K562 (cell line): ENCODE data around the gene DLGAP5. TPM values are rescaled to one million over a fixed set of nuclear protein-coding genes. Genes with fewer than 3 reads are reported as not detected.

Experiments
- ATAC-seq: fragments of 200-7000 bp; cut with Tn5 transposase; 3 replicates; pipeline ENCODE4 v1.9.1; 2020; ENCODE audit warnings: moderate library complexity
- BruUV-seq: library from RNA; stranded (reverse); fragments of 400-500 nt; replicated peaks from 2 replicates; lab custom pipeline; 2021; lab: Mats Ljungman, UMichigan
- CTCF ChIA-PET: fragments of 300-600 bp; formaldehyde crosslinking; extraction: SDS; loops from one replicate; lab custom pipeline; 2021; ENCODE audit warnings: low intra/inter-chr PET ratio; lab: Yijun Ruan, JAX
- POLR2A ChIA-PET: fragments of 300-600, 350-650 bp; sonication (Branson Sonifier 250); formaldehyde crosslinking; extraction: SDS; loops from one replicate; lab custom pipeline; 2021; ENCODE audit warnings: antibody characterized with exemption, inconsistent platforms; lab: Yijun Ruan, JAX
- DNase-seq, 4 experiments: peaks; one replicate each; pipeline versions ENCODE4 v3.0.0 to v3.0.0-alpha.2; 2011 to 2018; ENCODE audit warnings: low spot score in 3 of 4, mixed read lengths in 3 of 4; ENCODE audit errors: extremely low read depth in 1 of 4
- FAIRE-seq: peaks from 2 replicates; lab custom pipeline; 2011; peaks lifted over from hg19 to GRCh38; lab: Jason Lieb, UNC
- H2AFZ ChIP-seq: 2 replicates; pipeline ENCODE4 v1.6.0; 2011; ENCODE audit warnings: low read depth, low read length, control low read depth, inconsistent platforms
- H3K27ac ChIP-seq: fragments of 200-600 bp; 3 replicates; pipeline ENCODE4 v1.8.0; 2011; ENCODE audit warnings: low read depth, mild to moderate bottlenecking, control low read depth, inconsistent platforms, low read length, moderate library complexity, mixed read lengths; ENCODE audit errors: extremely low read depth
- H3K27me3 ChIP-seq, 2 experiments: fragments of 300-600 bp in 1 of 2; 2 replicates in 1 of 2; 3 replicates in 1 of 2; pipeline versions ENCODE4 v1.6.0 to v1.8.0; 2011; ENCODE audit warnings: inconsistent platforms in 2 of 2, low read length in 2 of 2, mild to moderate bottlenecking in 1 of 2, mixed read lengths in 1 of 2, moderate library complexity in 1 of 2; ENCODE audit not compliant: control insufficient read depth in 2 of 2, insufficient read depth in 2 of 2
- H3K36me3 ChIP-seq: fragments of 300-600 bp; 3 replicates; pipeline ENCODE4 v1.8.0; 2011; ENCODE audit warnings: mild to moderate bottlenecking, low read length, inconsistent platforms; ENCODE audit not compliant: control insufficient read depth, insufficient read depth
- H3K4me1 ChIP-seq, 2 experiments: fragments of 200-600 bp in 1 of 2; replicated peaks in 1 of 2; 2 replicates in 1 of 2; 3 replicates in 1 of 2; pipeline versions ENCODE4 v1.5.1 to v1.8.0; 2011; ENCODE audit warnings: inconsistent platforms in 2 of 2, low read length in 2 of 2, mild to moderate bottlenecking in 1 of 2, mixed read lengths in 1 of 2, moderate library complexity in 1 of 2; ENCODE audit not compliant: control insufficient read depth in 2 of 2, insufficient read depth in 2 of 2
- H3K4me2 ChIP-seq: 2 replicates; pipeline ENCODE4 v1.6.1; 2011; ENCODE audit warnings: low read length, control low read depth, inconsistent platforms, mixed read lengths; ENCODE audit not compliant: insufficient read depth
- H3K4me3 ChIP-seq: fragments of 200-600 bp; sonication (generic), shearing (Covaris generic); 2 replicates; pipeline ENCODE4 v1.5.1; 2016; ENCODE audit warnings: control low read depth, inconsistent platforms
- H3K79me2 ChIP-seq: fragments of 200-600 bp; 3 replicates; pipeline ENCODE4 v1.8.0; 2011; ENCODE audit warnings: low read length, inconsistent platforms; ENCODE audit not compliant: control insufficient read depth, insufficient read depth
- H3K9ac ChIP-seq, 2 experiments: 2 replicates each; pipeline versions ENCODE4 v1.6.0 to v1.6.1; 2011; ENCODE audit warnings: low read depth in 2 of 2, low read length in 2 of 2, control low read depth in 1 of 2, inconsistent platforms in 1 of 2, mild to moderate bottlenecking in 1 of 2, mixed read lengths in 1 of 2; ENCODE audit not compliant: insufficient read depth in 1 of 2
- H3K9me1 ChIP-seq: one replicate; pipeline ENCODE4 v1.6.0; 2011; ENCODE audit warnings: inconsistent platforms, mild to moderate bottlenecking, low read length, moderate library complexity; ENCODE audit not compliant: control insufficient read depth, insufficient read depth
- H3K9me3 ChIP-seq: replicated peaks from 2 replicates; pipeline ENCODE4 v1.5.1; 2011; ENCODE audit warnings: low read depth, low read length, inconsistent platforms; ENCODE audit not compliant: control insufficient read depth, insufficient read depth
- H4K20me1 ChIP-seq: replicated peaks from 2 replicates; pipeline ENCODE4 v1.6.1; 2011; ENCODE audit warnings: low read length, inconsistent platforms, mixed read lengths; ENCODE audit not compliant: control insufficient read depth, insufficient read depth
- BACH1 ChIP-seq: fragments of 200-800 bp; sonication (Bioruptor generic); IDR thresholded peaks from 2 replicates; pipeline ENCODE4 v1.6.1; 2016; ENCODE audit warnings: missing genetic modification characterization, missing compliant biosample characterization
- DDX20 ChIP-seq: fragments of 450-650 bp; IDR thresholded peaks from 2 replicates; pipeline ENCODE4 v1.6.1; 2016; ENCODE audit warnings: missing genetic modification characterization, low read depth, mild to moderate bottlenecking, missing compliant biosample characterization, moderate library complexity
- FOXK2 ChIP-seq, 2 experiments: fragments of 450-650 bp; IDR thresholded peaks in 1 of 2; conservative IDR thresholded peaks in 1 of 2; 2 replicates each; pipeline ENCODE4 v1.6.1; 2016; ENCODE audit warnings: low read depth in 2 of 2, mild to moderate bottlenecking in 1 of 2
- FUS ChIP-seq: fragments of 200-400 bp; formaldehyde crosslinking; optimal IDR thresholded peaks from 2 replicates; pipeline ENCODE3; 2017; ENCODE audit warnings: low read depth, low read length
- NCOA4 ChIP-seq: fragments of 450-650 bp; IDR thresholded peaks from 2 replicates; pipeline ENCODE4 v1.6.1; 2018; ENCODE audit warnings: mild to moderate bottlenecking; ENCODE audit not compliant: partially characterized antibody
- NFYB ChIP-seq: IDR thresholded peaks from 2 replicates; pipeline ENCODE4 v1.6.1; 2011; ENCODE audit warnings: mild to moderate bottlenecking, moderate library complexity; ENCODE audit not compliant: insufficient read length; ENCODE audit errors: extremely low read depth
- TOE1 ChIP-seq, 2 experiments: fragments of 450-650 bp in 1 of 2; sonication (generic) in 1 of 2; formaldehyde crosslinking in 1 of 2; IDR thresholded peaks; 2 replicates each; pipeline versions ENCODE4 v1.7.1 to v1.8.0; 2016 to 2022; ENCODE audit warnings: borderline replicate concordance in 2 of 2, mild to moderate bottlenecking in 2 of 2, antibody characterized with exemption in 1 of 2, inconsistent platforms in 1 of 2, low read depth in 1 of 2, missing genetic modification reagents in 1 of 2, moderate library complexity in 1 of 2
- ZNF217 ChIP-seq: sonication (generic); formaldehyde crosslinking; IDR thresholded peaks from 2 replicates; pipeline ENCODE4 v1.8.0; 2022; ENCODE audit warnings: mild to moderate bottlenecking, missing genetic modification reagents
- ZNF354B ChIP-seq: fragments of 250-450 bp; sonication (Bioruptor Pico); IDR thresholded peaks from 2 replicates; pipeline ENCODE4 v1.4.0; 2020
- ZNF740 ChIP-seq, 3 experiments: fragments of 200-800 bp in 1 of 3; sonication (Bioruptor generic) in 1 of 3; sonication (generic) in 1 of 3; formaldehyde crosslinking in 1 of 3; IDR thresholded peaks; 2 replicates each; pipeline versions ENCODE4 v1.6.1 to v1.8.0; 2016 to 2022; ENCODE audit warnings: mild to moderate bottlenecking in 2 of 3, missing compliant biosample characterization in 2 of 3, missing genetic modification characterization in 2 of 3, missing genetic modification reagents in 1 of 3
- WGBS: fragments of 100-300 bp; shearing (Covaris generic); methylation state at CpG from one replicate; pipeline ENCODE4 v1.1.6; 2016; ENCODE audit warnings: low coverage, mixed read lengths; ENCODE audit not compliant: insufficient coverage; ENCODE audit errors: missing lambda C conversion rate; 5-methylcytosine and 5-hydroxymethylcytosine counted together
- in situ Hi-C: fragments of 300-500 bp; cut with MboI; formaldehyde crosslinking; loops from 4 replicates; pipeline ENCODE4 v1.15.0; 2018; ENCODE audit warnings: inconsistent platforms, mixed read lengths
- intact Hi-C: fragments of 100-400 bp; cut with micrococcal nuclease; formaldehyde crosslinking; loops from 2 replicates; pipeline ENCODE4 v1.14.2; 2022
- polyA plus RNA-seq, 8 experiments: library from polyadenylated mRNA; depleted of rRNA in 4 of 8; stranded (reverse) in 5 of 8; unstranded in 3 of 8; fragments of >200 nt; fragmentation: Nextera tagmentation in 2 of 8; fragmentation: Illumina TruSeq in 1 of 8; extraction: Ambion mirVana in 2 of 8; extraction: Trizol in 1 of 8; gene quantifications; 2 replicates each; pipeline versions ENCODE4 v1.2.1 to v1.2.3, GENCODE V29; 2011 to 2014; ENCODE audit warnings: inconsistent platforms in 1 of 8, missing spikeins in 1 of 8
- total RNA-seq, 7 experiments: library from RNA; depleted of rRNA in 6 of 7; stranded (reverse); fragments of >200 nt in 6 of 7; fragmentation: Illumina TruSeq in 2 of 7; extraction: Trizol in 2 of 7; gene quantifications; 2 replicates each; pipeline versions ENCODE4 v1.2.1 to v1.2.3, GENCODE V29; 2011 to 2021; ENCODE audit warnings: low replicate concordance in 1 of 7
- TF ChIP-seq, protein P1 (sequence below): fragments of 450-650 bp; formaldehyde crosslinking; IDR thresholded peaks from 2 replicates; pipeline ENCODE4 v1.4.0; 2020; ENCODE audit warnings: mild to moderate bottlenecking, moderate library complexity
- TF ChIP-seq, protein P2 (sequence below): sonication (generic); formaldehyde crosslinking; IDR thresholded peaks from 2 replicates; pipeline ENCODE4 v1.8.0; 2022; ENCODE audit warnings: missing genetic modification reagents, mild to moderate bottlenecking, moderate library complexity, borderline replicate concordance
- TF ChIP-seq, protein P3 (sequence below): sonication (generic); formaldehyde crosslinking; IDR thresholded peaks from 2 replicates; pipeline ENCODE4 v1.8.1; 2023; ENCODE audit warnings: mild to moderate bottlenecking, missing genetic modification reagents, moderate library complexity

DLGAP5 gene
- total and polyA plus RNA-seq, 9 of the 15 experiments (the other 6 are each of a cell fraction or from before 2014, with no cell fraction given): 39.1 to 80.0 (median 59.9) TPM

GRCh38 chr14:55194656-55195355 is 3.4 kb upstream of the DLGAP5 start (continued):
- no peak for TF ChIP-seq TOE1 (IDR thresholded peaks at IDR 0.05; ENCODE audit: borderline replicate concordance)
- TF ChIP-seq TOE1 (CRISPR knock-in tag; IDR thresholded peaks at IDR 0.05; ENCODE audit: borderline replicate concordance, low read depth): no peak
- no peak for TF ChIP-seq FUS

DNA sequence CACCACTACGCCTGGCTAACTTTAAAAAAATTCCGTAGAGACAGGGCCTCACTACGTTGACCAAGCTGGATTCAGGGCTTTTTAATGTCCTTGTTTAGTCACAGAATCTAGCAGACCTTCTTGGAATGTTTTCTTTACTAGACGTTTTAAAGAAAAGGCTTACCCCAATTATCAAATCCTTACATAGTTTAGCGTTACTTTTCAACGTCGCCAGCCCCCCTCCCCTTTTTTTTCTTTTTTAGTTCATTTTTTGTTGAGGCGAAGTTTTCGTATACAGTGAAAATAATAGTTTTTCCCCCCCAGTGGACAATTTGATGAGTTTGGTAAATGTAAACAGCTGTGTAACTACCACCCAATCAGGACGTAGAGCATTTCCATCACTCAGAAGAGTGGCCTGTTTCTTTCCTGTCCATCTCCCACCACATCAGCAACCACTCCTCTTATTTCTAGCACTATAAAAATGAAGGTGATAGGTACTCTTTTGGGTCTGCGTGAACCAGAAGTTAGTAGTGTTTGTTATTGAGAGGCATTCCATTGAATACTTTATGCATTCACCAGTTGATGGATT is 753 bp upstream of the DLGAP5 start:
- DNase-seq: peak in 2 of 4 experiments; percentile 41 to 44
- Histone ChIP-seq H3K4me2 (peak overlapping the region; percentile 91), H3K4me3 (peak overlapping the region; percentile 77), H4K20me1 (no peaks in the 10 kb centered on the region), H3K27me3 (no peaks in the 10 kb centered on the region), H3K4me1 (peaks cover 4 to 5% of the 10 kb centered on the region in 2 experiments; a peak in 2 of 5 replicates), H2AFZ (peak overlapping the region; percentile 95), H3K36me3 (peaks cover 20% of the 10 kb centered on the region; the same call in 2 of the 3 replicates), H3K9me3 (no peaks in the 10 kb centered on the region), H3K9me1 (no peaks in the 10 kb centered on the region), H3K27ac (peak overlapping the region; percentile 52; the same call in 2 of the 3 replicates), H3K79me2 (peaks cover 40% of the 10 kb centered on the region), H3K9ac (peak overlapping the region; percentile 62 to 82)
- in situ Hi-C loops: no loop called here
- TSS peak; percentile 92 for BruUV-seq
- ChIA-PET CTCF (no interaction called here), POLR2A (interaction anchor here (0.7 to 1.8 kb wide), 2 partner anchors 9 to 80 kb away, joined by 3 to 10 read pairs; no protein-coding TSS in a partner anchor)
- no peak for ATAC-seq
- 19% methylated on average over 11 of the region's 11 CpGs for WGBS
- FAIRE-seq: no peak
- intact Hi-C loops: no loop called here
- TF ChIP-seq NCOA4: no peak
- TF ChIP-seq, protein P1, sequence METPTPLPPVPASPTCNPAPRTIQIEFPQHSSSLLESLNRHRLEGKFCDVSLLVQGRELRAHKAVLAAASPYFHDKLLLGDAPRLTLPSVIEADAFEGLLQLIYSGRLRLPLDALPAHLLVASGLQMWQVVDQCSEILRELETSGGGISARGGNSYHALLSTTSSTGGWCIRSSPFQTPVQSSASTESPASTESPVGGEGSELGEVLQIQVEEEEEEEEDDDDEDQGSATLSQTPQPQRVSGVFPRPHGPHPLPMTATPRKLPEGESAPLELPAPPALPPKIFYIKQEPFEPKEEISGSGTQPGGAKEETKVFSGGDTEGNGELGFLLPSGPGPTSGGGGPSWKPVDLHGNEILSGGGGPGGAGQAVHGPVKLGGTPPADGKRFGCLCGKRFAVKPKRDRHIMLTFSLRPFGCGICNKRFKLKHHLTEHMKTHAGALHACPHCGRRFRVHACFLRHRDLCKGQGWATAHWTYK (CRISPR knock-in tag): no peak
- no peak for TF ChIP-seq ZNF217 (CRISPR knock-in tag)
- TF ChIP-seq ZNF740 (CRISPR knock-in tag; IDR thresholded peaks at IDR 0.05): no peak
- TF ChIP-seq ZNF740 (tag; IDR thresholded peaks at IDR 0.05): no peak
- TF ChIP-seq FOXK2 (conservative IDR thresholded peaks at IDR 0.05 in 1 of 2, IDR thresholded peaks at IDR 0.05 in 1 of 2; ENCODE audit: low read depth in 2 of 2): 0 out of 4 replicates have a peak, but pooled peaks of 1 of the 2 experiments have one; percentile 33
- TF ChIP-seq, protein P2, sequence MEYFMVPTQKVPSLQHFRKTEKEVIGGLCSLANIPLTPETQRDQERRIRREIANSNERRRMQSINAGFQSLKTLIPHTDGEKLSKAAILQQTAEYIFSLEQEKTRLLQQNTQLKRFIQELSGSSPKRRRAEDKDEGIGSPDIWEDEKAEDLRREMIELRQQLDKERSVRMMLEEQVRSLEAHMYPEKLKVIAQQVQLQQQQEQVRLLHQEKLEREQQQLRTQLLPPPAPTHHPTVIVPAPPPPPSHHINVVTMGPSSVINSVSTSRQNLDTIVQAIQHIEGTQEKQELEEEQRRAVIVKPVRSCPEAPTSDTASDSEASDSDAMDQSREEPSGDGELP (CRISPR knock-in tag): 0 out of 2 replicates have a peak, but pooled peaks have one; percentile 1
- TF ChIP-seq BACH1 (tag): no peak
- TF ChIP-seq, protein P3, sequence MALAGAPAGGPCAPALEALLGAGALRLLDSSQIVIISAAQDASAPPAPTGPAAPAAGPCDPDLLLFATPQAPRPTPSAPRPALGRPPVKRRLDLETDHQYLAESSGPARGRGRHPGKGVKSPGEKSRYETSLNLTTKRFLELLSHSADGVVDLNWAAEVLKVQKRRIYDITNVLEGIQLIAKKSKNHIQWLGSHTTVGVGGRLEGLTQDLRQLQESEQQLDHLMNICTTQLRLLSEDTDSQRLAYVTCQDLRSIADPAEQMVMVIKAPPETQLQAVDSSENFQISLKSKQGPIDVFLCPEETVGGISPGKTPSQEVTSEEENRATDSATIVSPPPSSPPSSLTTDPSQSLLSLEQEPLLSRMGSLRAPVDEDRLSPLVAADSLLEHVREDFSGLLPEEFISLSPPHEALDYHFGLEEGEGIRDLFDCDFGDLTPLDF: no peak
- TF ChIP-seq NFYB: peak; percentile 73
- no peak for TF ChIP-seq ZNF354B
- TF ChIP-seq DDX20 (tag): no peak
